GM18507 (cell line): ENCODE data around the gene VAT1L.

ENCODE experiments used
- DNase-seq: peaks from one replicate; pipeline ENCODE4 v3.0.0; 2011; ENCODE audit warnings: low read depth; ENCODE audit not compliant: insufficient read length; ENCODE audit errors: extremely low spot score
- FAIRE-seq: peaks from 2 replicates; lab custom pipeline; 2011; peaks lifted over from hg19 to GRCh38; lab: Jason Lieb, UNC

Gene VAT1L

GRCh38 chr16:77859493-77860232, 71.3 kb downstream of the VAT1L start:
- FAIRE-seq (no peak), DNase-seq (no peak)

DNA sequence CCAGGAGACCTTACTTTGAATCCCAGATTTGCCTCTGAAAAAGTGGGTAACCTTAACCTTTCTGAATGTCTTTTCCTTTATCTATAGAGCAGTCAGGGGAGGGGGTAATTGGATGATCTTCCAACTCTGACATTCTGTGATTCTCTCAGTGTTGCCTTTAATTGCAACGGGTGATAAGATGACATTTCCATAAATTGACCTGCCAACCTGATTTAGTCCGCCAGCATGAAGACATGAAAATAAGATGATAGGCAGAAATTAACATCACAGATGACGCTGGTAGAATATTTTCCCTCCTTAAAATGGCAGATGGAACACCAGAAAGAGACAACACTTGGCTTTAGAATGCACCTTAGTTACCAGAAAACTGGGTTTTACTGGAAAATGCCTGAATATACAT, 72.6 kb downstream of the VAT1L start:
- DNase-seq, result no peak
- no peak for FAIRE-seq

- FAIRE-seq, result no peak
- DNase-seq, result no peak
Measured at GRCh38 chr16:77863250-77863649, 74.9 kb downstream of the VAT1L start.

GRCh38 chr16:77866752-77867151, 78.4 kb downstream of the VAT1L start:
- FAIRE-seq (no peak), DNase-seq (no peak)

DNA sequence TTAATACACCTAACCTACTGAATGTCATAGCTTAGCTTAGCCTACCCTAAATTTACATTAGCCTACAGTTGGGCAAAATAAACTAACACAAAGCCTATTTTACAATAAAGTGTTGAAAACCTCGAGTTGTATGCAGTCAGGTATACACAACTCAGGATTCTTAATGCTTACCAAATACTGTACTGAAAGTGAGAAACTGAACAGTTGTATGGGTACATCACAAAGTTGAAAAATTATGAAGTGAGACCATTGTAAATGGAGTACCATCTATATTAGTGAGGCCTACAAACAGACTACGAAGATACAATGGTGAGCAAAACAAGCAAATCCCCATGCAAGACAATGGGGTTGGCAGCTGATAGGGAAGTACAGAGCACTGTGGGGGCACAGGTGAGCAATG, 79.7 kb downstream of the VAT1L start:
- DNase-seq, result no peak
- no peak for FAIRE-seq

DNA sequence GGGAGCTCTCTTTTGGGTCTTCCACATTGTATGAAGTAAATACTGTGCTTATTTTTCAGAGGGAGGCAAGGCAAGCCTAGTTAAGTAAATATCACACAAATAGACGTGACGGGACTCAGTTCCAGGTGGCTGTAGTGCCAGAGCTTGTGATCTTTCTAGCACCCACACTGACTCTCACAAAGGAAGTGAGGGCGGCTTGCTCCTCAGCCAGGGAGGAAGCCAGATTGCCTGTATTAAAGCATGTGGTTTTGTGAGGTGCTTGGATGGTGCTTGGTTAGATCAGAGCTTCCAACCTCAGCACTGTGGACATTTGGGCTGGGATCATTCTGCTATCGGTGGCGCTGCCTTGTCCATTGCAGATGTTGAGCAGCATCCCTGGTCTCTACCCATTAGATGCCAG, 80.1 kb downstream of the VAT1L start:
- peak; percentile 7 for DNase-seq
- FAIRE-seq, result no peak

GRCh38 chr16:77869997-77870813, 81.8 kb downstream of the VAT1L start:
- no peak for DNase-seq
- no peak for FAIRE-seq

DNA sequence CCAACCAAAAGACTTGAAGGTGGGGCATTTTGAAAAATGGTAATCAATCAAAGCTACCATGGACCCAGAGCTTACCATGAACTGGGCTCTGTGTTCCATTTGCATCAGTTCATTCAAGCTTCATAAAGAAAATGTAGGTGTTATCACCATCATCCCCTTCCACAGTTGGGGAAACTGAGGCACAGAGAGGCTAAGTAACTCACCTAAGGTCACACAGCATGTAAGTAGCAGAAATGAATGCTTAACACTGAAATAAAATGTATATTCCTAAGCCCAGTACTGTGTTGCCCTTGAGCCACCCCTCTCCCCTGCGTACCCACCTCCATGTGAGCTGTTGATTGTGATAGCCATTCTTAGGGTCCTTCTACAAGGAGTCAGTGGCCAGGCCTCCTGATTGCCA, 83.6 kb downstream of the VAT1L start:
- no peak for DNase-seq
- FAIRE-seq, result no peak

DNA sequence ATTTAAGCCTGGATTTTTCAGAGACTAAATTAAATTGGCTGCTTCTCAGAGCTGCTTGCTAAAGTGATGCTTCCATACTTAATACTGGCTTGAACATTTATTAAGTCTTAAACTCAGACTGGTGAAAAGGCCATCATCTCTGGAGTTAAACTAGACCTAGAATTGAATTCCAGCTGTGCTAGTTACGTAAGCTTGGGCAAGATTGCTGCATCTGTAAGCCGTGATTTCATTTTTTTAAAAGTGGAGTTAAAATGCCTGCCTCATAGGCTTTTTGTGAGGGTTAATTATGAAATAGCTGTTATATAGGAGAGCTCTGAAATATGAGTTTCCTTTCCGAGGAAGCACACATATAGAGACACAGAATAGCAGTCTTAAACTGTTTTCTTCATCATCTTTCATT, 84.7 kb downstream of the VAT1L start:
- no peak for DNase-seq

GRCh38 chr16:77874347-77874746, 86.0 kb downstream of the VAT1L start:
- no peak for FAIRE-seq

More for the DNA sequence above, 84.7 kb downstream of the VAT1L start:
- FAIRE-seq, result no peak

GRCh38 chr16:77876776-77877175, 88.4 kb downstream of the VAT1L start:
- no peak for DNase-seq
- FAIRE-seq, result no peak

More at GRCh38 chr16:77874347-77874746, 86.0 kb downstream of the VAT1L start:
- DNase-seq, result no peak

GRCh38 chr16:77877712-77878347, 89.5 kb downstream of the VAT1L start:
- DNase-seq (no peak), FAIRE-seq (no peak)

GRCh38 chr16:77881355-77882030, 93.1 kb downstream of the VAT1L start:
- FAIRE-seq, result no peak
- DNase-seq, result no peak

- no peak for FAIRE-seq
- no peak for DNase-seq
Measured at GRCh38 chr16:77882358-77882757, 94.0 kb downstream of the VAT1L start.

GRCh38 chr16:77885571-77886295, 97.4 kb downstream of the VAT1L start:
- FAIRE-seq, result no peak

DNA sequence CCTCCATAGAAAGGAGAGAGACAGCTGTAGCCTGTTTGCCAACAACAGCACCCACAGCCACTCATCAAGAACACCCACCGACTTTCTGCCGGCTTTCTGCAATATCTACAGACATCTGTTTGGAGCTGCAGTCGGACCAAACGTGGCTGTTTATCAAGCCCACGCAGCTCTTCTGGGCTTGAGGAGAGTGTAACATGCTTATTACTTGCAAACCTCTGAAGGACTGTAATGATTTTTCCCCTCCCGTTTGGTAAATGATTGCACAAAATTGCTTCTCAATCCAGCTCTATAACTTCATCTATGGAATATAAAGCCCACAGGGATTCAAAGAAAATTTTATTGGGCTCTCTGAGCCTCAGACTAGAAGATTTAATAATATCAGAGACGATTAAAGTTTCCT, 100.5 kb downstream of the VAT1L start:
- DNase-seq (no peak), FAIRE-seq (no peak)

More at GRCh38 chr16:77885571-77886295, 97.4 kb downstream of the VAT1L start:
- no peak for DNase-seq

- DNase-seq (no peak), FAIRE-seq (no peak)
Measured at GRCh38 chr16:77890075-77890474, 101.7 kb downstream of the VAT1L start.

- FAIRE-seq (no peak), DNase-seq (no peak)
Measured at GRCh38 chr16:77894162-77894561, 105.8 kb downstream of the VAT1L start.

- no peak for DNase-seq
- no peak for FAIRE-seq
Measured at GRCh38 chr16:77895962-77896361, 107.6 kb downstream of the VAT1L start.
